ENCODE results near the gene OLA1. TPM values are rescaled to one million over a fixed set of nuclear protein-coding genes. Genes with fewer than 3 reads are reported as not detected.

The OLA1 gene
- total RNA-seq, 3 donors from 2014 or later, result 55.3 to 65.8 (median 58.4) TPM

GRCh38 chr2:174124181-174124580 is 124.2 kb downstream of the OLA1 start:
- TF ChIP-seq CTCF (IDR thresholded peaks at IDR 0.05), result no peak
- ATAC-seq, result no peak
- intact Hi-C loops (cut with DNase I, micrococcal nuclease), result no loop called here
- no peak for DNase-seq
- Histone ChIP-seq H3K4me3 (no peak overlapping the region), H3K4me1 (ENCODE audit: low read depth) (no peaks in the 10 kb centered on the region), H3K36me3 (ENCODE audit: low read depth) (no peaks in the 10 kb centered on the region), H3K9me3 (no peaks in the 10 kb centered on the region)

- ATAC-seq, result no peak
- no peak for TF ChIP-seq CTCF (IDR thresholded peaks at IDR 0.05)
- no peaks in the 10 kb centered on the region for H3K9me3 ChIP-seq
- no peaks in the 10 kb centered on the region for H3K36me3 ChIP-seq (ENCODE audit: low read depth)
- no peak overlapping the region for H3K4me3 ChIP-seq
- H3K4me1 ChIP-seq (ENCODE audit: low read depth), result no peaks in the 10 kb centered on the region
- intact Hi-C loops (cut with DNase I, micrococcal nuclease), result no loop called here
- no peak for DNase-seq
Observed at GRCh38 chr2:174122185-174122584, 126.1 kb downstream of the OLA1 start.

- ATAC-seq (no peak), DNase-seq (no peak)
- no peaks in the 10 kb centered on the region for H3K9me3 ChIP-seq
- TF ChIP-seq CTCF (IDR thresholded peaks at IDR 0.05), result no peak
- intact Hi-C loops (cut with DNase I, micrococcal nuclease), result no loop called here
- H3K36me3 ChIP-seq (ENCODE audit: low read depth), result no peaks in the 10 kb centered on the region
- no peak overlapping the region for H3K4me3 ChIP-seq
- no peaks in the 10 kb centered on the region for H3K4me1 ChIP-seq (ENCODE audit: low read depth)
Observed at GRCh38 chr2:174121612-174122011, 126.7 kb downstream of the OLA1 start.

- H3K4me3 ChIP-seq, result no peak overlapping the region
- H3K4me1 ChIP-seq (ENCODE audit: low read depth), result no peaks in the 10 kb centered on the region
- TF ChIP-seq CTCF (IDR thresholded peaks at IDR 0.05), result no peak
- intact Hi-C loops (cut with DNase I, micrococcal nuclease), result no loop called here
- ATAC-seq (no peak), DNase-seq (no peak)
- no peaks in the 10 kb centered on the region for H3K36me3 ChIP-seq (ENCODE audit: low read depth)
- H3K9me3 ChIP-seq, result no peaks in the 10 kb centered on the region
Observed at GRCh38 chr2:174121175-174121574, 127.2 kb downstream of the OLA1 start.

- intact Hi-C loops (cut with DNase I, micrococcal nuclease), result no loop called here
- no peak for TF ChIP-seq CTCF (IDR thresholded peaks at IDR 0.05)
- H3K4me1 ChIP-seq (ENCODE audit: low read depth), result no peaks in the 10 kb centered on the region
- no peaks in the 10 kb centered on the region for H3K36me3 ChIP-seq (ENCODE audit: low read depth)
- H3K4me3 ChIP-seq, result no peak overlapping the region
- DNase-seq (no peak), ATAC-seq (no peak)
- H3K9me3 ChIP-seq, result no peaks in the 10 kb centered on the region
Observed at GRCh38 chr2:174120346-174120745, 128.0 kb downstream of the OLA1 start.
